HG03442 (cell line): ENCODE results near the gene PKP4.

Experiments
- ATAC-seq: cut with Tn5 transposase; IDR thresholded peaks from one replicate; pipeline ENCODE4 v1.9.1; 2021; ENCODE audit warnings: mild to moderate bottlenecking, moderate library complexity; ENCODE audit not compliant: unreplicated experiment

The PKP4 gene

DNA sequence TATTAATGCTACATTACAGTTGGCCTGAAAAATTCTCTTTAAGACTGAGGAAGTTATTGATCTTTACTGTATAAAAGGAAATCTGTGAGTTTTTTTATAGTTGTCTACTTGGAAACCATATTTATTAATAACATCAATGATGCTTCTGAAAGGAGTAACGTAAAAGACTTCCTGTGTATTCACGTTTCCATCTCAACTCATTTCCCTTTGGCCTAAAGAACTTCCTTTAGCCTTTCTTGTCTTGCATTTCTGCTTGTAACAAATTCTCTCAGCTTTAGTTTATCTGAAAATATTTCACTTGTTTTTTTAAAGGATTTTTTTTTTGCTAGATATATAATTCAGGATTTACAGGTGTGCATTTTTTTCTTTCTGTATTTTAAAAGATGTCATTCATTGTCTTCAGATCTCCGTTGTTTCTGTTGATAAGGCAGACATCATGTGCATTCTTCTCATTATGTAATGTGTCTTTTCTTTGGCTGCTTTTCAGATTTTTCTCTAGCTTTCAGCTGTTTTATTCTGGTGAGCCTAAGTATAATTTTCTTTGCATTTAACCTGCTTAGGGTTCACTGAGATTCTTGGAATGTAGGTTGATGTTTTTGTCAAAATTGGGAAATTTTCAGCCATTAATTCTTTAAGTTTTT, 179.3 kb downstream of the PKP4 start:
- ATAC-seq = no peak

GRCh38 chr2:158637357-158637756, 180.6 kb downstream of the PKP4 start:
- ATAC-seq = no peak

DNA sequence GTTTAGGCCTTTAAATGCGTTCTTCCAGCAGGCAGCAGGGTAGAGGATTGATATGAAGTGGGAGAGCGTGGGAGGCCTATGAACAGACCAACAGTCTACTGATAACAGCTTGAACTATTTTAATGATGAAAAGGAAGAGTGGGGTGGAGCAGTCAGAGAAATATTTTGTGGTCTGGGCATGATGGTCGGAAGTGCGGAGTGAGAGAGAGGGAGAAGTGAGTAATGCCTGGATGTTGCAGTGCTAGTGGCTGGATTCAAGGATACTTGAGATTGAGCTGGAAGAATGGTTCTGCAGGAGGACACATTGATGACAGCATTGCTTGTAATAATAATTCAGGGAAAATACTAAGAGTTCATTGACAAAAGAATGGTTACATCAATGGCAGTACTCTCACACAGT, 187.4 kb downstream of the PKP4 start:
- ATAC-seq = no peak

DNA sequence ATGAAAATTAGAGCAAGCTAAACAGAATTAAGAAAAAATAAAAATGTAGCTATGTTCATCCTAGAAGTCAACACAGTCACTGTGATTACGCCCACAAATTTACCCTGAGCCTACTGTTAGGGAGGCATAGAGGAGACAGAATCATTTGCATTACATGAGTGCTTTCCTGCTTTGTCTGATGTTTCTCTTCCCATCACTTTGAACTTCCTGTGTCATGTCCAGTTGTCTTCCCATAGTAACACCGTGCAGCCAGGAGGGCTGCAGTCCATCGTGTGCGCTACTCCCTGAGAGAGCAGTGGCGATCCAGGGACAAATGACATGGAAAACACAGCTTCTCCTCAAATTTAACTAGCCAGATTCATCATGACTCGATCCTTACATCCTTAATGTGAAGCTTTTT, 188.5 kb downstream of the PKP4 start:
- ATAC-seq = no peak

DNA sequence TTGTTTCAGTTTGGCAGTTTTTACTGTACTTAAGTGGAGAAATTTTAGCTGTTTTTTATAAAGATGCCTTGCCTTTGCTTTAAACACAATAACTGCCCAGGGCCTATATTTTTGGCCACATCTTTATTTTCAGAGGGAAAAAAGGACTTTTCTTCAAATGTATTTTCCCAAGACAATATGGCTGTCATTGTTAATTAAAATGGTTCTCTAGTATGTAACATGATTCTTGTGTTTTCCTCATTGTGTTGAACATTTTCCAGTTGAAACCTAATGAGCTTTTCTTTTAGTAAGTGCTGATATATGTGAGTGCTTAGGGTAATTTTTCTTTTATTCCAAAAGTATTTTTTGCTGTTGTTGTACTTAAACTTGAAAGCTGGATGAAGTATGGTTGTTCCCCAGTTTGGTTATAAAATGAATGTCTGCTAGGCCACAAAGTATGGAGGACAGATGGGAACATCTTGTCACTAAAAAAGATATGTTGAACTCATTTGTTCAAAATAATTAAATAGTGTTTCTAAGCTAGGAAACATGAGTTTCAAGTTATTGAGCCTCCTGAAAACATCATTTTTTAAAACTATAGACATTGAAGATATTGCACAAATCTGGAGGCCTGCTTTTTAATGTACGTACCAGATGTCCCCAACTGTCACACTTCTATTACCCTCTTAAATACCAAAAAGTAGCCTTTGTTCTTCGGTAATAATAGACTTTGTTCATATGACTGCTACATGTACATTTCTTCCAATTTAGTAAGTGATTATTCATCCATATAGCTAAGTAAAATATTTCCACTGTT, 190.9 kb downstream of the PKP4 start:
- no peak for ATAC-seq

DNA sequence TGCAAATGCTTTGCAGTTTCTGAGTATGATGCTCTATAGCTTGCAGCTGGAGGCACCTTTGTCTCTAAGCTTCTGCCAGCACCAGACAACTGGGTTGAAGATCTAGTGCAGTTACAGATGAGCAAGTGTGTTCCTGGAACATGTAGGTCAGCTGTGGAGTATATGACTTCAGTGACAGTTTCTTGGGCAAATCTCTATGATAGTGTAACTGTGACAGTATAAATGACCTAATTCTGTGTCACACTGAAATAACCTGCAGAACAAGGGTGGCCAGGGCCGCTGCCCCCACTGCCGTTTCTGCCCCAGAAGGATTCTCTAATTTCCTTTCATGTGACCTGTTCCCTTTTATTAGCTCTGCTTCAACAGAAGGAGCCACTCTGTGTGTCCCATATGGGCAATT, 193.1 kb downstream of the PKP4 start:
- no peak for ATAC-seq

GRCh38 chr2:158650646-158651357, 194.1 kb downstream of the PKP4 start:
- no peak for ATAC-seq

DNA sequence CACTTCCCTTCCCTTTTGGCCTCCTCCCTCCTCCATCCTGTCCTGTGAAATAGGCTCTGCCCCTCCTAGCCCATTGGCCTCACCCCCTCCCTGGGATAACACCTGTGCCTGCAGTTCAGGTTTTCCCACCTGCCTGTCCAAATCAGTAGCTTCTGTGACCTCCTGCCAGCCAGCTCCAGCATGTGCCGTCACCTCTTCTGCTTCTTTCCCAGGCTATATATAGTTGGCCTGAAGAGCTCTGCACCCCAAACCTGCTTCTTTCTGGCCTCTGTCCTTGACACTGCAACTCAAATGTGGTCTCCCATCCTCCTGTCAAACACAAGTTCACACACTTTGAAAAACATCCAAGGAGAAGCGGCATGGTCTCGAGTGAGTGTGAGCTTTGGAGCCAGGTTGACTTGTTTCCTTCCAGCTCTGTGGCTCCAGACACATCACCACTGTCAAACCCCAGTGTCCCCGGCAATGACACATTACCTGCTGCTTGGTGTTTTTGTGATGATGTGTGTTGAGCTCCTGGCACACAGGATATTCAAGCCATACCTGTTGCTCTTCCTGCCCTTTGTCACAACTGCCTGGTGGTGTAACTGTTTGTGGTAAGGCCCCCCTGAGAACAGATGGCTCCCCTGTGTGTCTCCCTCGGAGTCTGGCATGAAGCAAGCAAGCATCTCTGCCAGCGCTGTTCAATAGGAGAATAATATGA, 194.8 kb downstream of the PKP4 start:
- no peak for ATAC-seq

GRCh38 chr2:158655628-158656027, 198.9 kb downstream of the PKP4 start:
- no peak for ATAC-seq

DNA sequence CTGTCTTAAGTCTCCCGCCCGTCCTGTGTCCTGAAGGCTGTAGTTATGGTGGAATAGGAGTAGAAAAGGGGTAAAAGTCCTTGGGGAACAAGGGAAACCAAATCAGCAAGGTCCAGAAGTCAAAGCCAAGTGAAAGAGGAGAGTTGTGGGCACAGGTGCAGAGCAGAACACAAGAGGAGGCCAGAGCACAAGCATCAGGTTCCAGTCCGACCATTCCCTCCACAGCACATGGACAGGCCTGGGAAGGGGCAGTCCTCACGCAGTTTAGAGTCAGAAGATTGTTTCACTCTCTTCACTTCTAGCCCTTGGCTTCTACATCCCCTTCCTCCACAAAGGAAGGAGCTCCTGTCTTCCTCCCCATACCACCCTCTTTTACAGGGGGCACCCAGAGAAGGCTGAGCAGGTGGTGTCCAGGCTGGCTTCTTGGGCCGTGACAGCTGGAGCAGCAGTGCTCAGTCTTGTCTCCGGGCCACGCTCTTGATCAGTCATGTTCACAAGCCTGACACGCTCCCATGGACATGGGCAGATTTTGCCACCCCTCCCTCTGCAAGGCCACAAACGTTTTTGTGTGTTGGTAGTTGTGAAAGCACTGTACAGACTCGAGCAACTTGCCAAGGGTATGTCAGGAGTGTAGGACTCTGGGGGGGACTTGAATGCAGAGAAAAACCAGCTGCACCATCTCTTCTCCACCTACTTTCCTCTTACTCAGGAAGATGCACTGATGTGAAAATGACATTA, 199.9 kb downstream of the PKP4 start:
- ATAC-seq = no peak

- ATAC-seq = no peak
These were observed 201.6 kb downstream of the PKP4 start for GRCh38 chr2:158658396-158658795.

DNA sequence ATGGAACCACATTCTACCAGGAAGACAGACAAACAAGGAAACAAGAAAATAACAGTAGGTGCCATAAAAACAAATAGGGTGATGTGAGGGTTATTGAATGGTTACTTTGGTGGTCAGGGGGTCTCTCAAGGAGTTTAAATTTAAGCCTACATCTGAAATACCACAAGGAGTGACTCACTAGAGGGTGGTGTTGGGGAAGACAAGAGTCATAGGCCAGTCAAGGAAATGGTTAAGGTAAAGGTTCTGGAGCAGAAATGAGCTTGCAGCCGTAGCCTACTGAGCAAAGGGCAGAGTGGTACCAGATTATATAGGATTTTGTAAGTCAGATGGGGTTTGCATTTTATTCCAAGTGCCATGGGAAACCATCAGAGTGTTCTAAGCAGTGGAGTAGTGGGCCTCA, 202.7 kb downstream of the PKP4 start:
- ATAC-seq = no peak

- no peak for ATAC-seq
These were observed 204.5 kb downstream of the PKP4 start for GRCh38 chr2:158661231-158661630.

GRCh38 chr2:158662421-158662820, 205.7 kb downstream of the PKP4 start:
- no peak for ATAC-seq

GRCh38 chr2:158663796-158664195, 207.0 kb downstream of the PKP4 start:
- ATAC-seq = no peak

GRCh38 chr2:158664987-158665386, 208.2 kb downstream of the PKP4 start:
- no peak for ATAC-seq

DNA sequence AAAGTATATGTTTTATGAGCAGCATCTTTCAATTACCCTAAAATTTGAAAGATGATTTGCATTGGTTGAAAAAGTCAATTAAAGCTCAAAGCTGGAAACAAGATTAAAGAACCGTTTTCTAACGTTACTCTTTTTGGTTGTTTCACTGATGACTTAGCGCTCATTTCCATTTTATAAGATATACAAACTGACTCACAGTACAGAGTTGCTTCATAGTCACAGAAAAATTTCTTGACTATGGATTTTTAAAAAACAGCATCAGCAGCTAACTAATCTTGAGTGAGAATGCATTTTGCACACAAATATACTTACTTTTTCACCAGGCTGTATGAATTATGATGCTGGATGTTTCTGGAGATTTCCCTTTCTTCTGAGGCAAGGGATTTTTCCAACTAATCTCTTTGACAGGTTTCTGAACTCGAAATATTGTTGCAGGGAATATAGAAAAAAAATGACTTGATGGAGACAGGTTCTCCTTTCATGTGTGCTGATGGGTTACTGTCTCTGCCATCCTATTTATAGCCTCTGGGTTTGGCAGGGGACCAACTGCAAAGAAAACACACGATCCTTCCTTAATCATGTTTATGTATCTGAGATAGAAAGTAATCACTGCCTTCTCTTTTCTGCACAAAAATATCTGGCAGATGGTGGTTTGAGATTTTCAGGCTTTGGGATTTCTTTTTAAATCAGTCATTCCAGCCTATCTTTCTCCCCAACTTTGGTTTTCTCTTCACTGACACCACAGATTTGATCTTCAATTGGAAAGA, 209.0 kb downstream of the PKP4 start:
- no peak for ATAC-seq

DNA sequence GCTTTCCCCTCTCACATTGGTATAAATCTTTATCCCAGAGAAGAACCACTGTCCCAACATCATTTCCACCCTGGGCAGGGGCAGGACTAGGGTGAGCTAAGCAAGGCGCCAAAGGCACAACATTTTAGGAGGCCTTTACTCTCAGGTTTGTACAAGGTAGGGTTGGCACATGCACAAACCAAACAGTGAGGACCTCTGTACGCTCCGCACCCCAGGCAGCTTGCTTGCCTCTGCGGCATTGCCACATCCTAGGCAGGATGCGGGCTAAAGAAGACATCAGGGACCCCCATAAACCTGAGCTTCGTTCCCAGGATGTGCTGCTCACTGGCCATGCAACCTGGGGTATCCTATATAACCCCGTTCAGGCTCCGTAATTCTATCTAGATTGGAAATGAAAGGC, 210.2 kb downstream of the PKP4 start:
- ATAC-seq = no peak

DNA sequence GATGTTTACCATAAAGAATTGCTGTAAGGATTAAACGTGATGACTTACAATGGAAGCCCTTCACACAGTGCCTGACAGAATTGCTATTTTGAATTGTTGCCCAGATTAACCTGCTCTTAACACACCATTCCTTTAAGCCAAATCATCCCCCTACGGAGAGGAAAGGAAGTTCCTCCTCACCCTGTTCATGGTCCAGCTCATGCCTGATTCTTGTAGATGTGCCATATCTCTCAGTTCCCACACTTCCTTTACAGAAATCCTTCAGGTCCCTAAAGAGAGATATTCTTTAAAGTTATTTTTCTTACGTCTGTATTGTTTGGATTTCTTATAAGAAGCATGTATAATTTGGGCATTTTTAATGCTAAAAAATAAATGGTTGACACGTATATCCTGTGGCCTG, 210.8 kb downstream of the PKP4 start:
- no peak for ATAC-seq
